MCF 10A (cell line): ENCODE results near the gene MRPL30. TPM values are rescaled to one million over a fixed set of nuclear protein-coding genes. Genes with fewer than 3 reads are reported as not detected.
A peak's percentile ranks its signal among the peaks of the same experiment; 100 is the strongest.

Source experiments
- BruUV-seq: library from RNA; stranded (reverse); fragments of 400-500 nt; replicated peaks from 2 replicates; lab custom pipeline; 2021; lab: Mats Ljungman, UMichigan
- CTCF ChIA-PET: fragments of 300-600 bp; sonication (Branson Sonifier 250); formaldehyde crosslinking; extraction: SDS; loops from one replicate; lab custom pipeline; 2021; ENCODE audit warnings: antibody characterized with exemption, inconsistent platforms; lab: Yijun Ruan, JAX
- POLR2A ChIA-PET: fragments of 300-600, 350-650 bp; sonication (Branson Sonifier 250); formaldehyde crosslinking; extraction: SDS; loops from one replicate; lab custom pipeline; 2020; ENCODE audit warnings: antibody characterized with exemption, inconsistent platforms; lab: Yijun Ruan, JAX
- DNase-seq: peaks from one replicate; pipeline ENCODE4 v3.0.0-alpha.2; 2018; ENCODE audit not compliant: unreplicated experiment
- H3K27ac Mint-ChIP-seq: one replicate; pipeline ENCODE4 v1.8.0; 2022; ENCODE audit warnings: mild to moderate bottlenecking, low read depth, mixed read lengths; ENCODE audit not compliant: unreplicated experiment
- H3K27me3 Mint-ChIP-seq: one replicate; pipeline ENCODE4 v1.8.0; 2022; ENCODE audit warnings: mixed read lengths; ENCODE audit not compliant: insufficient read depth, unreplicated experiment
- H3K36me3 Mint-ChIP-seq: one replicate; pipeline ENCODE4 v1.8.0; 2022; ENCODE audit warnings: mild to moderate bottlenecking, moderate library complexity, mixed read lengths; ENCODE audit not compliant: insufficient read depth, unreplicated experiment
- H3K4me1 Mint-ChIP-seq: one replicate; pipeline ENCODE4 v1.8.0; 2022; ENCODE audit warnings: mixed read lengths; ENCODE audit not compliant: insufficient read depth, unreplicated experiment
- H3K4me3 Mint-ChIP-seq: one replicate; pipeline ENCODE4 v1.8.0; 2022; ENCODE audit warnings: mild to moderate bottlenecking, moderate library complexity, mixed read lengths; ENCODE audit not compliant: unreplicated experiment
- H3K9me3 Mint-ChIP-seq: one replicate; pipeline ENCODE4 v1.8.0; 2022; ENCODE audit warnings: mixed read lengths; ENCODE audit not compliant: unreplicated experiment
- CTCF ChIP-seq: fragments of 200-600 bp; IDR thresholded peaks from one replicate; pipeline ENCODE4 v1.8.0; 2022; ENCODE audit warnings: antibody characterized with exemption, mild to moderate bottlenecking; ENCODE audit not compliant: unreplicated experiment
- intact Hi-C: fragments of 100-400 bp; cut with micrococcal nuclease; formaldehyde crosslinking; loops from 2 replicates; pipeline ENCODE4 v1.14.1; 2022
- total RNA-seq: library from RNA; stranded (reverse); gene quantifications from 2 replicates; pipeline ENCODE4 v1.2.3, GENCODE V29; 2022

Gene MRPL30
- total RNA-seq, 1 experiment from 2014 or later, result 42.5 TPM

- intact Hi-C loops, result no loop called here
- DNase-seq, result peak; percentile 47
- Mint-ChIP-seq H3K36me3 (no peaks in the 10 kb centered on the region), H3K4me3 (peak overlapping the region; percentile 99), H3K27me3 (no peaks in the 10 kb centered on the region), H3K9me3 (no peaks in the 10 kb centered on the region), H3K27ac (peak overlapping the region; percentile 92), H3K4me1 (peaks cover 8% of the 10 kb centered on the region)
- ChIA-PET POLR2A (interaction anchor here (0.5 to 4.6 kb wide), 29 partner anchors 8 to 1423 kb away, joined by 3 to 139 read pairs (median 4); partner anchors contain the start of genes EIF5B, LIPT1, MITD1 and MRPL30), CTCF (interaction anchor here (0.7 to 1.1 kb wide), 2 partner anchors 14 to 1115 kb away, joined by 3 to 4 read pairs; no protein-coding TSS in a partner anchor)
- TF ChIP-seq CTCF, result no peak
- BruUV-seq, result TSS peak; percentile 38
These were observed 40.7 kb upstream of the MRPL30 start for GRCh38 chr2:99140056-99140859.

GRCh38 chr2:99140860-99141109 lies 40.2 kb upstream of the MRPL30 start:
- ChIA-PET POLR2A (interaction anchor here (0.5 to 4.6 kb wide), 28 partner anchors 8 to 1422 kb away, joined by 3 to 139 read pairs (median 4); partner anchors contain the start of genes EIF5B, LIPT1, MITD1 and MRPL30), CTCF (interaction anchor here (0.6 to 1.1 kb wide), 3 partner anchors 14 to 1114 kb away, joined by 3 to 4 read pairs (median 4); no protein-coding TSS in a partner anchor)
- DNase-seq, result no peak
- H3K27ac Mint-ChIP-seq, result peak overlapping the region; percentile 92
- H3K9me3 Mint-ChIP-seq, result no peaks in the 10 kb centered on the region
- peak overlapping the region; percentile 99 for H3K4me3 Mint-ChIP-seq
- H3K27me3 Mint-ChIP-seq, result no peaks in the 10 kb centered on the region
- no peaks in the 10 kb centered on the region for H3K36me3 Mint-ChIP-seq
- H3K4me1 Mint-ChIP-seq, result peaks cover 8% of the 10 kb centered on the region
- no TSS peak for BruUV-seq
- intact Hi-C loops, result loop anchor here (1.0 kb wide), 1 partner anchor 15 kb away; no protein-coding TSS in a partner anchor
- TF ChIP-seq CTCF, result no peak

GRCh38 chr2:99141110-99142108 lies 39.6 kb upstream of the MRPL30 start, which contains the start of gene C2orf15:
TSS of gene C2orf15 (plus strand) at chr2:99141707. CDS start at chr2:99150559, 8,852 bp downstream.
- CTCF ChIA-PET, result interaction anchor here (0.6 to 1.1 kb wide), 5 partner anchors 15 to 358 kb away, joined by 3 to 5 read pairs (median 3); no protein-coding TSS in a partner anchor
- Mint-ChIP-seq H3K4me3 (peak within 1 kb of the TSS; percentile 99), H3K27ac (peak within 1 kb of the TSS; percentile 92), H3K36me3 (no peaks in the 10 kb centered on the region), H3K4me1 (peaks cover 8% of the 10 kb centered on the region), H3K9me3 (no peaks in the 10 kb centered on the region), H3K27me3 (no peaks in the 10 kb centered on the region)
- BruUV-seq, result no TSS peak
- DNase-seq, result peak; percentile 95
- POLR2A ChIA-PET, result interaction anchor here (0.6 to 4.6 kb wide), 27 partner anchors 8 to 1421 kb away, joined by 3 to 139 read pairs (median 4); partner anchors contain the start of genes EIF5B, LIPT1, MITD1 and MRPL30
- intact Hi-C loops, result loop anchor here (1.0 kb wide), 1 partner anchor 14 kb away; no protein-coding TSS in a partner anchor
- TF ChIP-seq CTCF, result no peak
